ENCODE data around the gene KIF1A. TPM values are rescaled to one million over a fixed set of nuclear protein-coding genes. Genes with fewer than 3 reads are reported as not detected.
"Not testable (repeated sequence)": the region's sequence is repeated elsewhere in the genome, so short reads cannot be mapped to it uniquely, and the experiment has no call there.

KIF1A gene
- total RNA-seq, 2 donors from 2014 or later: 18.9 to 55.8 TPM

DNA sequence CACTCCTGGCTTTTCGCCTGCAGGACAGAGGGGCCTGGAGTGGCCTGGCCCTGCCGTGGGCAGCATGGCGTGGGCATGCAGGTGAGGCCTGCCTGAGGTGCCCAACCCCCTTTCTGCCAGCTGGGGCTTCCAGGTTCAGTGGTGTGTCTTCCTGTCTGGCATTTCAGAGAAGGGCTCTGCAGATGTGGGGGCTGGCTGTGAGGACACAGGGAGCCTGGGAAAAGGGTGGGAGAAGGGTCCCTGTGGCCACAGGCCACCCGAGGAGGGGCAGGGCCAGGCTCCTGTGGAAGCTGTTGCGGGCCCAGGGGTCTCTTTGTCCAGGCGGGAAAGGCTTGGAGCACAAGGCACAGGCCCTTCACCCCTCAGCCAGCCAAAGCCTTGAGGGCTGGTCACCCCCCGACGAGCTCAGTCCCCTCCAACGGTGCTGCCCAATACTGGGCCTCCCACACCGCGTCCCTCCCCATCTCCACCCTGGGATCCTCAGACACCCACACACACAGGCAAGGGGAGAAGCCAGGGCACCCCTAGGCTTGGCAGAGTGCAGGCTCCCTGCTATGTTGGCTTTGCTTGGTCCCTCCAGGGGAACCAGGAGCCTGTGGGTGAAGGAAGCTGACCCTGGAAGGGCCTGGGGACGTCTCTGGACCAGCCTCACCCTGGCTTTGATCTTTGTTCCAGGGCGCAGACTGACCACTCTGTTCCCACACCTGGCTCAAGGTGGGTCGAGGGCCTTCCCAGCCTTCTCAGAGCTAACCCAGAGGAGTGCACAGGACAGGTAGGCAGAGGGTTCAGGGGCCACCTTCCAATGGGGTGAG is 132.1 kb downstream of the KIF1A start:
- no peak overlapping the region for H3K4me3 ChIP-seq
- WGBS: 98% methylated on average over 8 of the region's 14 CpGs
- TF ChIP-seq POLR2A (IDR thresholded peaks at IDR 0.05) (no peak), CTCF (IDR thresholded peaks at IDR 0.05) (no peak), POLR2AphosphoS5 (IDR thresholded peaks at IDR 0.05) (no peak)
- H3K36me3 ChIP-seq: no peaks in the 10 kb centered on the region
- intact Hi-C loops (cut with DNase I): no loop called here
- no peaks in the 10 kb centered on the region for H3K4me1 ChIP-seq (replicated peaks)
- no peak overlapping the region for H3K27ac ChIP-seq
- DNase-seq (ENCODE audit: low spot score): no peak
- no peaks in the 10 kb centered on the region for H3K27me3 ChIP-seq (replicated peaks; ENCODE audit: insufficient read depth)
- H3K9me3 ChIP-seq: no peaks in the 10 kb centered on the region

GRCh38 chr2:240687045-240687740 is 132.8 kb downstream of the KIF1A start:
- no peaks in the 10 kb centered on the region for H3K4me1 ChIP-seq (replicated peaks)
- no peaks in the 10 kb centered on the region for H3K27me3 ChIP-seq (replicated peaks; ENCODE audit: insufficient read depth)
- H3K36me3 ChIP-seq: no peaks in the 10 kb centered on the region
- no peak overlapping the region for H3K27ac ChIP-seq
- no peak for DNase-seq (ENCODE audit: low spot score)
- 84% methylated on average over 19 of the region's 20 CpGs for WGBS
- no peaks in the 10 kb centered on the region for H3K9me3 ChIP-seq
- intact Hi-C loops (cut with DNase I): no loop called here
- TF ChIP-seq CTCF (IDR thresholded peaks at IDR 0.05) (no peak), POLR2AphosphoS5 (IDR thresholded peaks at IDR 0.05) (no peak), POLR2A (IDR thresholded peaks at IDR 0.05) (no peak)
- H3K4me3 ChIP-seq: no peak overlapping the region

DNA sequence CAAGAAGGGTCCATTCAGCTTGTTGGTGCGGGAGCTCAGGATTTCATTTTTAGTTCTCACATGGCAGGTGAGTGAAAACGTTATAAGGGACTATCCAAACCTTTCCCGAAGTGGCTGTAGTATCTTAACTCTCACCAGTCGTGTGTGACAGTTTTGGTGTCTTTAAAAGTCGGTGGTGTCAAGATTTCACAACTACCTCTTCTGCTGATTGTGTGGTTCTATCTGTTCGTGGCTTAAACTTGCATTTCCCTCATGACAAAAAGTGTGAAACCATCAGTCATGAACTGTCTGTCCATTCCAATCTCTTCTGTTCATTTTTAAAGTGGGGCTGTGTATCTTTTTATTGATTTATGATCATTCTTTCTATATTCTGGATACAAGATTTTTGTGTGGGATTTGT is 133.6 kb downstream of the KIF1A start:
- Histone ChIP-seq H3K36me3 (no peaks in the 10 kb centered on the region), H3K9me3 (no peaks in the 10 kb centered on the region), H3K4me3 (no peak overlapping the region), H3K27me3 (replicated peaks; ENCODE audit: insufficient read depth) (no peaks in the 10 kb centered on the region), H3K4me1 (replicated peaks) (no peaks in the 10 kb centered on the region), H3K27ac (no peak overlapping the region)
- no peak for DNase-seq (ENCODE audit: low spot score)
- WGBS: 63% methylated on average over 6 of the region's 6 CpGs
- intact Hi-C loops (cut with DNase I): no loop called here
- no peak for TF ChIP-seq POLR2AphosphoS5 (IDR thresholded peaks at IDR 0.05)
- no peak for TF ChIP-seq CTCF (IDR thresholded peaks at IDR 0.05)
- no peak for TF ChIP-seq POLR2A (IDR thresholded peaks at IDR 0.05)

DNA sequence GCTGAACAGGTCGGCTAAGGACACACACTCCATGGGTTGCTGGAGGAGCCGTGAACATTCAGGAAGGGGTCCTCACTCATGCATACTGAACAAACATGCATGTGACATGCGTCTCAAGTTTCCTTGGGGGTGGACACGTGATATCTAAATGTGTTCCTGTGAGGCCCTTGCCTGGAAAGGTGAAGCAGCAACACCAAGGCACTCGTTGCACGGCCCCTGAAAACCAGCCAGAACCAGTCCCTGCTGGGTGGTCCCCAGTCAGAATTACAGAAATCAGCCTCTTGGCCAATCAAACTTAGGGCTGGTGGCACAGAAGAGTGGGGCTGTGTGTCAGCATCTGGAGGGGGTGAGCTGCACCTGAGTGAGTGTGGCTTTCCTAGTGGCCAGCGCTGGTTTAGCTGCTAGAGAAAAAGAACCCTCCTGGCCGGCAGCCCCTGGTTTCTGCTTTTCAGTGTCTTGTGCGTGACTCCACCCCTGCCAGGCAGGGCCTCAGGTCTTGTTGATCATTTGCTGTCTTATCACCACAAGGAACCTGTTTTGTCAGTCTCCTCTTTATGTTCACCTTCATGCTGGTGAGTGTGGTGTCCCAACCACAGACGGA is 134.1 kb downstream of the KIF1A start:
- Histone ChIP-seq H3K4me3 (no peak overlapping the region), H3K27ac (no peak overlapping the region), H3K9me3 (no peaks in the 10 kb centered on the region), H3K36me3 (no peaks in the 10 kb centered on the region), H3K27me3 (replicated peaks; ENCODE audit: insufficient read depth) (no peaks in the 10 kb centered on the region), H3K4me1 (replicated peaks) (no peaks in the 10 kb centered on the region)
- WGBS: 34% methylated on average over 10 of the region's 10 CpGs
- intact Hi-C loops (cut with DNase I): no loop called here
- TF ChIP-seq CTCF (IDR thresholded peaks at IDR 0.05) (no peak), POLR2AphosphoS5 (IDR thresholded peaks at IDR 0.05) (peak; percentile 63)
- peak; percentile 42 for DNase-seq (ENCODE audit: low spot score)

DNA sequence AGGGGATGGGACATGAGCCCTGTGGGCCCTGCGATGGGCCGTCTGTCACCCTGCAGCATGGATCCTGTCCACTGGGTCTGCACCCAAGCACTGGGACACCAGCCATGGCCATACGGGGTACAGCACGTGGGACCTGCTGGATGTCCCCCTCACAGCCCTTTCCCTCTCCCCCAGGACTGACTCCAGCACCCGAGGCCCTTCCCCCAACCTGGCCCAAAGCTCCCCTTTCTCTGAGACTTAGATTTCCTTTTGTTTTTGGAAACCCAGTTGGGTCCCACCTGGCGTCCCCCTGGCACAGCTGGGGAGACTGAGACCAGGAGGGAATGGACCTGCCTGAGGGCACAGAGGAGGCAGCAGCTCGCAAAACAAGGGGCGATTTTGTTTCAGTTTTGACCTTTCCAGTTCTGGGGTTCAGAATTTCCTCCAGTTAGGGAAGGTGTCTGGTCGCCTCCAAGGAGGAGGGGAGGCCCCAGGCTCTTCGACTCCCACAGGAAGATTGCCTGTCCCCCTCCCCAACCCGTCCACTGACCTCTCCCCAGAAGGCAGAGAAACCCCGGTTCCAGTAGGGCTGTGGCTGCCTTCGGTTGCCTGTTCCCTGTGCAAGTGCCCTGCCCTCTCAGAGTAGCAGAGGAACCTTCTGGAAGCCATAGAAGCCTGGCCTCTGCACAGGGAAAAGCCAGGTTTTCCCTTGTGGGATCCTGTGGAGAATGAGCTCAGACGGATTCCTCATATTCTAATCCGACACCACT is 135.9 kb downstream of the KIF1A start:
- H3K4me3 ChIP-seq; DNase-seq (ENCODE audit: low spot score); H3K9me3 ChIP-seq; H3K27me3 ChIP-seq (replicated peaks; ENCODE audit: insufficient read depth); H3K4me1 ChIP-seq (replicated peaks); intact Hi-C loops (cut with DNase I); H3K27ac ChIP-seq; H3K36me3 ChIP-seq: not testable (repeated sequence)
- 80% methylated on average over 13 of the region's 15 CpGs for WGBS

GRCh38 chr2:240683329-240683979 is 136.6 kb downstream of the KIF1A start:
- H3K4me1 ChIP-seq (replicated peaks); H3K36me3 ChIP-seq; DNase-seq (ENCODE audit: low spot score); H3K9me3 ChIP-seq; intact Hi-C loops (cut with DNase I); H3K4me3 ChIP-seq; H3K27ac ChIP-seq; H3K27me3 ChIP-seq (replicated peaks; ENCODE audit: insufficient read depth): not testable (repeated sequence)
- WGBS: 81% methylated on average over 2 of the region's 15 CpGs
